OCI-LY3 (cell line): ENCODE measurements around the gene ADAMTSL4.

Experiments
- CTCF ChIP-seq: fragments of 200-600, 300-600 bp; sonication (generic); IDR thresholded peaks from 2 replicates; pipeline ENCODE4 v1.5.1; 2014; ENCODE audit warnings: antibody characterized with exemption, low read length, low read depth
- EZH2phosphoT487 ChIP-seq: fragments of 200-600 bp; shearing (Covaris generic); IDR thresholded peaks from 2 replicates; pipeline ENCODE4 v1.6.1; 2018; ENCODE audit warnings: antibody characterized with exemption, mixed run types, low read depth

- TF ChIP-seq CTCF (peak; percentile 41; the same call in 1 of the 2 replicates), EZH2phosphoT487 (no peak)
These were observed 14.3 kb downstream of the ADAMTSL4 start for GRCh38 chr1:150563340-150564038.
